NCI-H1417 (cell line): Measurements from ENCODE around the gene CCDC61.
A peak's percentile ranks its signal among the peaks of the same experiment; 100 is the strongest.

Source experiments
- DNase-seq, 3 experiments: peaks; one replicate each; lab custom pipeline; 2025; lab: John Stamatoyannopoulos, UW

CCDC61 gene

GRCh38 chr19:45994998-45995714, at the start of gene CCDC61:
Gene CCDC61, plus strand, starts transcription at chr19:45995467. Its CDS starts 7,552 bp downstream, at chr19:46003019.
- peak; percentile 99 to 100 (median 100) for DNase-seq

DNA sequence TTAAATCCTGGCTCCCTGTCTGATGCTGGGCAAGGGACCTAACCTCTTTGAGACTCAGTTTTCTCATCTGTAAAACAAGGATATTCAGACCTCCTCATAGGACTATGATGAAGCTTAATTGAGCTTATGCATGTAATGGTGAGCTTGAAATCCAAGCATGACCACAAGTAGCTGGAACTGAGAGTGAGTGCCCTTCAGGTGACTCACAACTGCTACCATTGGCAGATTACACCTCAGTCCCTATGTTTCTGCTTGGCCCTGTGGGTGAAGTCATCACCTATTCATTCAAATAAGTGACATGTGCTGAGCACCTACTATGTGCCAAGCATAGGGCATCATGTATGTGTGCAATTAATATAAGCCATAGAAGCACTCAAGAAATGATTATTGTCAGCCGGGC, 47.3 kb upstream of the CCDC61 start:
- no peak for DNase-seq

GRCh38 chr19:45952341-45952685, 43.0 kb upstream of the CCDC61 start:
- no peak for DNase-seq

DNA sequence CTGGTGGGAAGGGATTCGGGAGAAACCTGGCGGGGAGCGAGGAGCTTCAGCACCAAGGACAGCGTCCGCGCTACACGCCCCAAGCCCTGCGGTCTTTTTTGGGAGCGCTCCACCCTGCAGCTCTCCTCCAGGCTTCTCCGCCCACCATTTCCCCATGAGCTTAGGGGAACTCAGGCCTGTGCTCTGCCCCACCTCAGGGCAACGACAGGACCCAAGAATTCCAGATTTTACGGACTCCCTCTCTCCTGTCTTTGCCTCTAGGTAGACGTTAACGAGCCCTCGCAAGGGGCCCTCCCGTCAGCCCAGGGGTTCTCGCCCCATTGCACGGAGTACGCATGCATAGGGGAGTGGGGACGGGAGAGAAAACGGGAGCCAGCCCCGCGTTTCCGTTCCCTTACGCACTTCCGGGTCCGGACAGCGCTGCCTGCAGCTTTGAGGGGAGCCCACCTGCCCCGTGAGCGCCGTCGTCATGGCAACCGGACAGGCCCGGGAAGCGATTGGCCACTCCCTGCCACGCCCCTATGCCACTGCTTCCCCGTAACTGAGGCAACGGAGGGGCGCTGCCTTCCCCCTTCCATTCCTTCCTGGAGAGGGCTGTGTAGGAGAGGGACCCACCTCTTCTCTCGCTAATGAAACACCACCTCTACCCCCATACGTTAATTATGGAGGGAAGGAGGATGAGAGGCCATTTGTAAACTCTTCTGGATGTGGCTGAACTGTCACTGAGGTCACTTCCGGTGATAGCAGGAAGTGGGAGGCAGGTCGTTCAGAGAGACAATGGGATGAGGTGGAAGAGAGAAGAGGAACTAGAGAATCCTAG, 42.4 kb upstream of the CCDC61 start:
- peak in 2 of 3 experiments; percentile 8 to 18 for DNase-seq

DNA sequence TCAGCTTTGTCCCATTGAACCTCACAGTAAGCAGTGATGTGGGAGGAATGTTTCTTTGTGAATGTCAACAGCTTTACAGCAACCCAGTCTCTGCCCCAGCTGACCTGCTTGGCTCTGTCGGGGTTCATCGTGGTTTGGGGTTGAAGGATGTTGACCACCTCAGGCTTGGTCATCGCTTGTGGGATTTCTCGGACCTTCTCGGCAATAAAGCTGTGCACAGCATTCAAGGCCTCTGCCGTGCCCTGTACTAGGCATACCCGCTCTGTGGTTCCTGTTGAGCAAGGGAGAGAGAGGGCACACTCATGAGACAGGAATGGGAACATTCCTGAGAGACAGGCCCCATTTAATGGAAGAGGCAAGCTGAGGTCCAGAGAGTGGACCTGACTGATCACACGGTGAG, 41.6 kb upstream of the CCDC61 start:
- DNase-seq, result no peak

DNA sequence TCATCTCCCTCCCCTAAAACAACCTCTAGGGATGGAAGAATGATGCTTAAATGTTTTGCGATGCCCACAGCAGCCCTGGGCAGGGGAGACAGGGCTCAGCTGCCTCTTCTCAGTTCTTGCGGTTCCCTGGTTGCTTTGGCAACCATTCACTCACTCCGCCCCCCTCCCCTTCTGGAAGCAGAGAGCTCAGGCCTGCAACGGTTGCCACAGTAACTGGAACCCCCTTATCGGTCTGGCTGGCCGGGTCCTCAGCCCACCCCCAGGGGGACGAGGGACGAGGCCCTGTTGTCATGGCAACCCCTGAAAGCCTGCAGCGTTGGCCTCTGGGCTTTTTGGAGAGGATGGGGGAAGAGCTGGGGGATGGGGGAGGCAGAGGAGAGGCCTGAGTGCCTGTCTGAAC, 41.1 kb upstream of the CCDC61 start:
- DNase-seq, result peak; percentile 36 to 93 (median 76)

DNA sequence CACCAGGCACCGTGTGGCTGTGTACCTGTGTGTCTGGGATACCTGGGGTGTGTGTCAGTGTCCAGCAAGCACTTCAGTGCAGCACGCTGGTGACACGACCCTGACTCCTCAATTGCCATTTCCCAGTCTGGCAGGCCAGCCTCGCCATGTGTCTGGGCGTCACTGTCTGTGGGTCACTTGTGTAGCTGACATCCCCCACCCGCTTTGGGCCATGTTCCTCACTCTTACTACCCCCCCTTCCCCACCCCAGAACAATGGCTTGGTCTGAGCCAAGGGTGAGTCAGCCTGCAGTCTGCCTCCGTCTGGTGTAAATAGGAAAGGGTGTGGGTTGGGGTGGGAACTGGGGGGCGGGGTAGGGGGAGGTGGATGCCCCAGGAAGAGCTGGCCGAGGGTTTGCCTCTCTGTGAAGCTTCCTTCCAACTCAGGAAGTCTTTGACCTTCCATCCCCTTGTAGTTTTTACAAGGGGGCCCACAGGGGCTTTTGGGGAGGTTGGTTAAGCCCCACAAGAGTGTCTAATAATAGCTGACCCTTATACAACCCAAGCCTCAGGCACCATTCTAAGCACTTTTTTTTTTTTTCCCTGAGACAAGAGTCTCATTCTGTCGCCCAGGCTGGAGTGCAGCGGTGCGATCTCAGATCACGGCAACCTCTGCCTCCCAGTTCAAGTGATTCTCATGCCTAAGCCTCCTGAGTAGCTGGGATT, 39.2 kb upstream of the CCDC61 start:
- no peak for DNase-seq

GRCh38 chr19:45958320-45958719, 36.9 kb upstream of the CCDC61 start:
- no peak for DNase-seq

GRCh38 chr19:45958769-45959516, 36.3 kb upstream of the CCDC61 start:
- no peak for DNase-seq

DNA sequence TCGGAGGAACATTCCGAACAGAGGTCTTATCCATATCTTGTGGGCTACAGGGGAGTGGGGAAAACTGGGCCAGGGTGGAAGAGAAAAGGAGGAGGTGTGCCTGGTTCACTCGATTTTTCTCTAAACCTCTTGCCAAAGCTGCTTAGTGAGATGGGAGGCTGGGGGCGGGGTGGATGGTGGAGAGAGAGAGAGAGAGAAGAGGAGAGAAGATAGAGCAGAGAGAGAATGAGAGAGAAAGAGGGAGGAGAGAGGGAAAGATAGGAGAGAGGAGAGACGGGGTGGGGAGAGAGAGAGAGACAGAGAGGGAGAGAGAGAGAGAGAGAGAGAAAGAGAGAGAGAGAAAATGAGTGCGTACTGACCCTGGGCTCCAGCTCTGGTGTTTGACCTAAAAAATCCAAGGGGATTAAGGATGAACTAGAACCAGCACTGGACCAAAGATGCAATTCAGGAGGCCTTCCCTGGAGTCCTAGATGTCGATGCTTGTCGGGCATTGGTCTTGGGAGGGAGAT, 35.7 kb upstream of the CCDC61 start:
- DNase-seq, result no peak

DNA sequence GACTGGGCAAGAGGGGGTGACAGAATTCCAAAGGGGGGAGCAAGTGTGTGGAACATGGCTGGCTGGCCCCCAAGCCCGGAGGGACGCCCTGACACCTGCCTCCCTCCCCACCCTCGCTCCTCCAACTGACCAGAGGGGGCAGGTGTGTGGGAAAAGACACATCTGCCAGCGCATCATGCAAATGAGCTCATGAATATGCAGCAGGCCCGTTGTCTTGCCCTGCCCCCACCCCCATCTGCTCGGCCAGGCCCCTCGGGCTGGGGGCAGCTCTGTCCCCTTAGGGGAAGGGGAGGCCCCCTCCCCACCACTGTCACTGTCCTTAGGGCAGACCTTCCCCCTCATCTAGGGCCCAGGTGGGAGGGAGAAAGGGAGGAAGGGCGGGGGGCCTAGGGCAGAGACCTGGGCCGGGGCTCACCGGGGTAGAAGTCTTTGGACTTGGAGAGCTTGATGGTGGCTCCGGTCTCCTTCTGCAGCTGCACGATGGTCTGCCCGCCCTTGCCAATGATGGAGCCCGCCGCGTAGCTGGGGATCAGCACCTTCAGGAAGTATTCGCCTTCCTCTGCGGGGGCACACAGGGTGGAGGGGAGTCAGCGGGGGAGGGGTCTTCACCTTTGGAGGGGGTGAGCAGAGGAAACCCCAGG, 34.6 kb upstream of the CCDC61 start:
- DNase-seq, result no peak

DNA sequence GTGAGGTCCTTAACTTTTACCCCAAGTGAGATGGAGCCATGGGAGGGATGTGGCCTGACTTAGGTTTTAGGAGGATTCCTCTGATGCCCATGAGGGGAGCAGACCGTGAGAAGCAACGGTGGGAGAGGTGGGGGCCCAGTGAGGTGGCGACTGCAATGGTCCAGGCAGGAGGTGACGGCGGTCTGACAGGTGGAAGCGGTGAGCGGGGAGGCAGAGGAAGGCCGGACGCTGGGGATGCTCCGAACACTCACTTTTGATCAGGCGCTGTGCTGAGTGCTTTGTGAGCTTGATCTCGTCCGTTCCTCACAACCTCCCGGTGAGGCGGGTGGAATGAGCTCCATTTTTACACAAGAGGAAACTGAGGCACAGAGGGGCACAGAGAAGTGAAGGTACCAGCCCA, 33.2 kb upstream of the CCDC61 start:
- DNase-seq, result no peak

GRCh38 chr19:45967246-45967645, 28.0 kb upstream of the CCDC61 start:
- DNase-seq, result no peak

DNA sequence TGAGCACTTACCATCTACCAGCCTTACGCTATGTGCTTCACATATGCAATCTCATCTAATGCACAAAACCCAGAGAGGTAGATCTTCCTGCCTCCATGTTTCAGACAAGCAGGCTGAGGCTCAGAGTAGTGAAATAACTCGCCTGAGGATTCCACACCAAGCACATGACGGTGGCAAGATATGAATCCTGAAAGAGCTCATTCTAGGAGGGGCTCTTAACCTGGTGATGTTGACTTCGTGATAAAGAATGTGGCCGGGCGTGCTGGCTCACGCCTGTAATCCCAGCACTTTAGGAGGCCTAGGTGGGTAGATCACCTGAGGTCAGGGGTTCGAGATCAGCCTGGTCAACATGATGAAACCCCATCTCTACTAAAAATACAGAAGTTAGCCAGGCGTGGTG, 26.6 kb upstream of the CCDC61 start:
- DNase-seq, result no peak

- no peak for DNase-seq
These were observed 25.6 kb upstream of the CCDC61 start for GRCh38 chr19:45969676-45970075.

DNA sequence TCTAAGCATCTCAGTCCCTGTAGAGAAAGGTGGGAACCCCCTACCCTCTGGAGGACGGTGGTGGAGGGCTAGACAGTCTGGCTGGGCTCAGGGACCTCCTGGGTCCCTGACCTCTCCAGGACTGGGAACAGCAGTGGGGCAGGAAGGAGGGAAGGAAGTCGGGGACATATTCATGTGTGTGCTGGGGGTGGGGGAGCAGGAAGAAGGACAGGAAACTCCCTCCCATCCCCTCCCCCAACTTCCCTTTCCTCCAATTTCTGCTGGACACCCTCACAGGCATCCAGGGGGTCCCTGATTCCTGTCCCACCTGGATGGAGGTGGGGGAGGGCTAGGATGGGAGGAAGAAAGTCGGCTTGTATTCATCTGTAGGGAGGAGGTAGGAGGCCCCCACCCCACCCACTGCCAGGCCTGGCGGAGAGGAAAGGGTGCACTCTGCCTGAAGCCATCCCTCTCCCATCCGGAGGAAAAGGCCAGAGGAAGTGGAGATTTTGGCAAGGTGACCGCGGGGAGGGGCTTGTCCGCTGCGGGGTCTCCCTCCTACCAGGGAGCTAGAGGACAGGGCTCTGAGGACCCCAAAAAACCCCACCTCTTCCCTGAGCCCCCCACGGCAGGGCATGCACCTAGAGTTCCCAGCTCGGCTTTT, 23.9 kb upstream of the CCDC61 start:
- no peak for DNase-seq

- peak in 1 of 3 experiments; percentile 26 for DNase-seq
These were observed 23.0 kb upstream of the CCDC61 start for GRCh38 chr19:45972081-45972946.

GRCh38 chr19:45972947-45973540, 22.2 kb upstream of the CCDC61 start:
- DNase-seq, result peak in 2 of 3 experiments; percentile 34 to 41

DNA sequence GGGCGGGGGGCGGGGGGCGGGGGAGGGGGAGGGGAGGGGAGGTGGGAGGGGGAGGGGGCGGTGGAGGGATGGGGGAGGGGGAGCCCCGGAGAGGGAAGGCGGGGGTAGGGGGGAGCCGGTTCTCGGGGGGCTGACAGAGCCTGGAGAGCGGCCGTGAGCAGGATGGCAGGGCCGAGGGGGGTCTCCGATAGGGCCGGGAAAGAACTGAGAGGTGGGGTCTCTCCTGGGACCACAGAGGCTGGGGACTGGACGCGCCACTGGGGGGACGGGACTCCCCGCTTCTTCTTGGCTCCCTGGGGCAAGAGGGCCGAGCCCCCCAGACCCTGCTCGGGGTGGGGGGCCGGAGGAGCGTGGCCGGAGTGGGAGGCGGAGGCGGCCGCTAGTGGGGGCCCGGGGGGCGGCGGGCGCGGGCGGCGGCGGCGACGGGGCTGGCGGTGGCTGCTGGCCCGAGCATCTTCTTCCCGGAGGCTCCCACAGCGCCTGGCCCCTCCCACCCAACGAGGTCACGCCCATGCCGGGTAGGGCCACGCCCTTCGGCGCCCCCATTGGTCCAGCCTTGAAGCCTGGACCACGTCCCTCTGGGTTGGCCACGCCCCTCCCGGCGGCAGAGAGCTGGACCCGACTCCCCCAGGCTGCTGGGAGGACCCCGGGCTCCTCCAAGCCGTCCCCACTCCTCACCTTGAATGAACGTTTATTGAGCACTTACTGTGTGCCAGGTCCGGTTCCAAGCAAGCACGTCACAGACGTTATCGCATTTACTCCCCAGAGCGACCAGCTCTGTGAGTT, 21.5 kb upstream of the CCDC61 start, which contains the start of gene NOVA2:
TSS of gene NOVA2 (minus strand) at position 313 of the 786 bp plus-strand sequence. CDS start 514 bp downstream, outside the sequence.
- DNase-seq, result peak; percentile 67 to 85 (median 71)
